ENCODE results near the gene CXCR4. TPM values are rescaled to one million over a fixed set of nuclear protein-coding genes. Genes with fewer than 3 reads are reported as not detected.

Gene CXCR4
- total and polyA plus RNA-seq, 10 of the 15 experiments (the other 5 are each of a cell fraction or from before 2014, with no cell fraction given) = 31.1 to 749 (median 52.7) TPM

DNA sequence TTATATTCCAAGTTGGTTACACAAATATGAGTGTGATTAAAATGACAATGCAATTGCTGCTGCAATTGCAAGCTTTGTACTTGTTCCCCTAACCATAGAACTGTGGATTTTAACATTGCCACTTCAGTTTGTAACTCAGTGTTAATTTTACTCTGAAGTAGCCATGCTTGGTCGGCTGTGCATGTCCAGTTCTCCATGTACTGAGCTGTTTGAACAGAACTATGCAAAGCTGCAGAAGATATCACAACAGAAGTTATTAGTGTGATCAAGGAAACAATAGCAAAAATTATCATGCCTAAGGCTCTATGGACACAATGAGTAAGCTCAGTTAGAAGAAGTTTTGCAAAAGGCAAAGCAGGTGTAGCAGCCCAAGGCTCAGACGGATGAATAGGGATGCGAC is 45.3 kb downstream of the CXCR4 start:
- no peak overlapping the region for H3K27ac ChIP-seq (ENCODE audit: control insufficient read depth, insufficient read depth)
- no peaks in the 10 kb centered on the region for H3K36me3 ChIP-seq (ENCODE audit: control insufficient read depth in 2 of 2, insufficient read depth in 2 of 2, low read length in 1 of 2)
- no peak for DNase-seq (ENCODE audit: low read depth, low spot score)
- no peak overlapping the region for H3K4me2 ChIP-seq (ENCODE audit: control insufficient read depth, insufficient read depth)
- FAIRE-seq = no peak
- H3K9ac ChIP-seq (ENCODE audit: control insufficient read depth, insufficient read depth, low read length) = no peak overlapping the region
- H3K9me3 ChIP-seq (replicated peaks; ENCODE audit: control insufficient read depth, insufficient read depth, low read length) = peaks cover 7% of the 10 kb centered on the region; the same call in 2 of the 3 replicates
- ChIA-PET SMC1A (ENCODE audit: uncharacterized antibody, unreplicated experiment) (interaction anchor here (0.7 to 4.4 kb wide), 11 partner anchors 9 to 309 kb away, joined by 3 to 34 read pairs (median 4); no protein-coding TSS in a partner anchor), RAD21 (ENCODE audit: unreplicated experiment) (interaction anchor here (0.9 to 1.8 kb wide), 4 partner anchors 13 to 34 kb away, joined by 4 to 5 read pairs (median 5); no protein-coding TSS in a partner anchor), POLR2A (interaction anchor here (0.7 kb wide), 2 partner anchors 13 to 25 kb away, joined by 3 read pairs; no protein-coding TSS in a partner anchor), CTCF (interaction anchor here (1.5 to 1.6 kb wide), 2 partner anchors 10 to 158 kb away, joined by 3 to 7 read pairs; no protein-coding TSS in a partner anchor)
- ATAC-seq = no peak
- H3K4me1 ChIP-seq (ENCODE audit: control insufficient read depth, insufficient read depth, low read length) = peaks cover 5% of the 10 kb centered on the region; the same call in 1 of the 2 replicates
- TF ChIP-seq PRDM15 (CRISPR knock-in tag; IDR thresholded peaks at IDR 0.05) = no peak
- TF ChIP-seq NR2C1 (IDR thresholded peaks at IDR 0.05) = no peak
- TF ChIP-seq SIX5 (IDR thresholded peaks at IDR 0.05; ENCODE audit: low read depth, low read length, severe bottlenecking) = no peak
- no peak for TF ChIP-seq CHD4 (IDR thresholded peaks at IDR 0.05)
- no peak for TF ChIP-seq SP1 (IDR thresholded peaks at IDR 0.05; ENCODE audit: low read depth, low read length)
- TF ChIP-seq ZNF274 (IDR thresholded peaks at IDR 0.05; ENCODE audit: insufficient read depth, insufficient read length) = no peak
- TF ChIP-seq SMC3 (IDR thresholded peaks at IDR 0.05; ENCODE audit: borderline replicate concordance, low read length) = no peak
- TF ChIP-seq CHD1 (IDR thresholded peaks at IDR 0.05; ENCODE audit: low read depth, low read length) = no peak
- no peak for TF ChIP-seq SPI1 (IDR thresholded peaks at IDR 0.05; ENCODE audit: borderline replicate concordance, insufficient read depth, low read depth, low read length)
- TF ChIP-seq FOS (IDR thresholded peaks at IDR 0.05; ENCODE audit: borderline replicate concordance, extremely low read depth, insufficient read length) = no peak
- TF ChIP-seq MEF2A (IDR thresholded peaks at IDR 0.05; ENCODE audit: insufficient read depth, low read depth, low read length) = no peak
- no peak for TF ChIP-seq NFYA (IDR thresholded peaks at IDR 0.05; ENCODE audit: borderline replicate concordance, low read depth, low read length)
- no peak for TF ChIP-seq MEF2B (IDR thresholded peaks at IDR 0.05; ENCODE audit: partially characterized antibody, poor library complexity, severe bottlenecking)
- TF ChIP-seq BACH1 (IDR thresholded peaks at IDR 0.05; ENCODE audit: borderline replicate concordance) = no peak
- TF ChIP-seq KDM1A (IDR thresholded peaks at IDR 0.05; ENCODE audit: borderline replicate concordance) = no peak
- TF ChIP-seq BRCA1 (IDR thresholded peaks at IDR 0.05; ENCODE audit: low read depth, low read length) = no peak
- TF ChIP-seq ZZZ3 (IDR thresholded peaks at IDR 0.05; ENCODE audit: control insufficient read depth, insufficient read length, low read depth) = no peak
- BruUV-seq (replicated peaks) = no TSS peak
- no peaks in the 10 kb centered on the region for H3K27me3 ChIP-seq (replicated peaks in 1 of 2; ENCODE audit: control insufficient read depth in 2 of 2, insufficient read depth in 2 of 2, low read length in 1 of 2)
- H4K20me1 ChIP-seq (ENCODE audit: control insufficient read depth, insufficient read depth) = no peaks in the 10 kb centered on the region
- no peak overlapping the region for H3K4me3 ChIP-seq
- intact Hi-C loops (cut with micrococcal nuclease; ENCODE audit: unreplicated experiment) (no loop called here), in situ Hi-C loops (cut with MboI) (no loop called here)
- H2AFZ ChIP-seq (ENCODE audit: control insufficient read depth, low read depth, low read length) = no peak overlapping the region
- H3K79me2 ChIP-seq (ENCODE audit: control insufficient read depth, insufficient read depth, low read length) = no peaks in the 10 kb centered on the region
- 20% methylated on average over 3 of the region's 3 CpGs for WGBS (ENCODE audit: insufficient coverage, insufficient replicate concordance, low lambda C conversion rate, missing lambda C conversion rate)

Measured in GM12878 (cell line).